ENCODE data around the gene ZFP91. TPM values are rescaled to one million over a fixed set of nuclear protein-coding genes. Genes with fewer than 3 reads are reported as not detected.

The ZFP91 gene
- total RNA-seq, 2 experiments from 2014 or later, result 53.5 to 55.2 TPM

- Mint-ChIP-seq H3K27ac (no peak overlapping the region), H3K4me3 (no peak overlapping the region), H3K27me3 (peaks cover 3% of the 10 kb centered on the region), H3K9me3 (no peaks in the 10 kb centered on the region), H3K4me1 (peaks cover 5% of the 10 kb centered on the region), H3K36me3 (ENCODE audit: low read depth) (no peaks in the 10 kb centered on the region)
- no peak for DNase-seq
- ChIA-PET POLR2A (no interaction called here), CTCF (interaction anchor here (1.6 kb wide), 1 partner anchor 27 kb away, joined by 5 read pairs; no protein-coding TSS in a partner anchor)
These were observed 77.5 kb downstream of the ZFP91 start for GRCh38 chr11:58656348-58656747.

GRCh38 chr11:58658623-58659022, 79.8 kb downstream of the ZFP91 start:
- H3K27ac Mint-ChIP-seq, result no peak overlapping the region
- ChIA-PET POLR2A (no interaction called here), CTCF (no interaction called here)
- no peaks in the 10 kb centered on the region for H3K36me3 Mint-ChIP-seq (ENCODE audit: low read depth)
- peaks cover 3% of the 10 kb centered on the region for H3K27me3 Mint-ChIP-seq
- no peak for DNase-seq
- no peak overlapping the region for H3K4me3 Mint-ChIP-seq
- H3K4me1 Mint-ChIP-seq, result peaks cover 5% of the 10 kb centered on the region
- H3K9me3 Mint-ChIP-seq, result no peaks in the 10 kb centered on the region

GRCh38 chr11:58659404-58659803, 80.5 kb downstream of the ZFP91 start:
- H3K36me3 Mint-ChIP-seq (ENCODE audit: low read depth), result no peaks in the 10 kb centered on the region
- ChIA-PET POLR2A (no interaction called here), CTCF (no interaction called here)
- no peak for DNase-seq
- H3K4me3 Mint-ChIP-seq, result no peak overlapping the region
- H3K4me1 Mint-ChIP-seq, result peaks cover 2% of the 10 kb centered on the region
- no peaks in the 10 kb centered on the region for H3K27me3 Mint-ChIP-seq
- H3K9me3 Mint-ChIP-seq, result no peaks in the 10 kb centered on the region
- no peak overlapping the region for H3K27ac Mint-ChIP-seq

- DNase-seq, result no peak
- Mint-ChIP-seq H3K9me3 (no peaks in the 10 kb centered on the region), H3K4me1 (no peaks in the 10 kb centered on the region), H3K4me3 (no peak overlapping the region), H3K27ac (no peak overlapping the region), H3K36me3 (ENCODE audit: low read depth) (no peaks in the 10 kb centered on the region), H3K27me3 (no peaks in the 10 kb centered on the region)
- CTCF ChIA-PET, result no interaction called here
- POLR2A ChIA-PET, result no interaction called here
These were observed 81.2 kb downstream of the ZFP91 start for GRCh38 chr11:58659910-58660570.

Other genes starting within 250 kb of the ZFP91 start
- gene OR5B17, start 220.0 kb upstream of the ZFP91 start, total RNA-seq, result not detected
- not detected for gene OR5B3, start 172.2 kb upstream of the ZFP91 start, total RNA-seq
- gene OR5B2, start 150.9 kb upstream of the ZFP91 start, total RNA-seq, result not detected
- gene OR5B12, start 136.8 kb upstream of the ZFP91 start, total RNA-seq, result not detected
- under 1 TPM; 0.25 to 0.35 TPM for gene OR5B21, start 71.0 kb upstream of the ZFP91 start, total RNA-seq
- 100 to 1,000 TPM; 137 to 138 TPM for gene LPXN, start 3.2 kb upstream of the ZFP91 start, total RNA-seq
- gene CNTF, start 43.6 kb downstream of the ZFP91 start, total RNA-seq, result 1 to 10 TPM; 2.3 to 2.4 TPM
- not detected for gene GLYAT, start 152.9 kb downstream of the ZFP91 start, total RNA-seq